GM19351 (cell line): ENCODE data around the gene OPRL1.
A peak's percentile ranks its signal among the peaks of the same experiment; 100 is the strongest.

Source experiments
- ATAC-seq: cut with Tn5 transposase; IDR thresholded peaks from one replicate; pipeline ENCODE4 v1.9.1; 2021; ENCODE audit warnings: mild to moderate bottlenecking, moderate library complexity; ENCODE audit not compliant: unreplicated experiment

The OPRL1 gene

DNA sequence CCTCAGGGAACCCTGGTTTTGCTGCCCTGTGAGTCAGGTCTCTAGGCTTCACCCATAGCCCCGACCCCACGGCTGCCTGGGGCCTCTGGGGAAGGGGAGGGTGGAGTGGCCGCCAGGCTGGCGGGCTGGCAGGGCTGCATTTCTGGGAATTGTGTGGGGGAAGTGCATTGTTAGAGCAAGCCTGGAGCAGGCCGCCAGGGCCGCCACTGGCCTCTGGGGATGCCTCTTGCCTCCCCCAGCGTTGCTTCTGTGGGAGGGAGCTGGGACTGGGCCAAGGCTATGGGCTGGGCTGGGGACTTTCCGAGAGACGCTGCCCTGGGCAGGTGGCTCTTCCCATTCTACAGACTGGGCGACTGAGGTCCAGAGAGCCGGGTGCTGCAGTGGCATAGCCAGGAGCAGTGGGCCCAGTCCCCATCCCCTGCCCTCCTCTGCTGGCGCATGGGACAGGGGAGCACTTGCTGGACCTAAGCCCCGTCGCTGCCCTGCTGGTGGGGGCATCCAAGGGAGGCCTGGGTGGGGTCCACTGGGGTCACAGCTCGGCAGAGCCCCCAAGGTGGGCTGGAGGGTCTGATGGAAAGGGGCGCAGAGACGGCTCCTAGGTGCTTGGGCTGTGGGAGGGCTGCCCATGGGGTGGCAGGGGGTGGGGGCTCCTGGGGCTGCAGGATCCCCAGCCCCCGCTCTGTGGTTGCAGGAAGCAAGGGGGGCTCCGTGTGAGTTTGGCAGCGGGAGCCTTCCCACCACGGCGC lies 23.8 kb upstream of the OPRL1 start:
- ATAC-seq: no peak

DNA sequence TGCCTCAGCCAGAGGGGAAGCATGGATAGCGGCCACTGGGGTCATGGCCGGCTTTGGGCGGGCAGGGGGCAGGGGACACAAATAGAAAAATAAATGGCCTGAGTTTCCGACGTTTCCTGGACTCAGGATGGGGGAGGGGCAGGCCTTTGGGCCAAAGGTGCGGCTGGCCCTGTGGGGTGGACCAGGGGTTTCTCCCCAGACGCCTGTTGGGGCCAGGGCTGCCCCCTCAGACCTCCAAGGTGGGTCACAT lies 23.3 kb upstream of the OPRL1 start:
- ATAC-seq: no peak

DNA sequence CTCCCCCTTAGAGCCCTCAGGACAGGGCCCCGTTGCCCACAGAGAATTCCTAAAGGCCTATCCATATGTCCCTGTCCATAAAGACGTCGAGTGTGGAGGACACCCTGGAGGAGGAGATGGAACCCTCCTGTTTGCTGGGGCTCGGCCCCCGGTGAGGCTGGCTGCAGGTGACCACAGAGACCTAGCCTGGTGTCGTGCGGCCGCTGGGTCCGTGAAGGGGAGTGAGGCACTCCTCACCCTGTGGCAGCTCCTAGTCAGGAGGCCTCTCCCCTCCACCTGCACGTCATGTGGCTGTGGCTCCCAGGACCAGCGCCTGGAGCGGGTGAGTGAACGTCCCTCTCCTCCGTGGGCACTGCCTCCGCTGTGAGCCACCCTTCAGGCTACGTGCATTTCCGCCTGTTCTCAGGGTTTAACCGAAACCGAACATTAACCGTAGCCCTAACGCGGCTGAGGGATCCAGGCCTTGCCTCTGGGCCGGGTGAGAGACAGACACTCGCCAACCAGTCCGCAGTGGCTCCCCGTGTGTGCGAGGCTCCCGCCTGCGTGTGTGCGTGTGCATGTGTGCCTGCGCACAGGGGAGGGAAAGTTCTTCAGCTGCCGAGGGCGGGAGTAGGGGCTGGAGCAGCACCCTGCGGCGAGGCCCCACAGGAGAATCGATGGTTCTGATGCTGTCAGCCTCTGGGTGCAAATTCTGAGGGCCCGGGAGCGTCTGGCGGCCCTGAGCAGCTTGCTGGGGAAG lies 22.8 kb upstream of the OPRL1 start:
- no peak for ATAC-seq

DNA sequence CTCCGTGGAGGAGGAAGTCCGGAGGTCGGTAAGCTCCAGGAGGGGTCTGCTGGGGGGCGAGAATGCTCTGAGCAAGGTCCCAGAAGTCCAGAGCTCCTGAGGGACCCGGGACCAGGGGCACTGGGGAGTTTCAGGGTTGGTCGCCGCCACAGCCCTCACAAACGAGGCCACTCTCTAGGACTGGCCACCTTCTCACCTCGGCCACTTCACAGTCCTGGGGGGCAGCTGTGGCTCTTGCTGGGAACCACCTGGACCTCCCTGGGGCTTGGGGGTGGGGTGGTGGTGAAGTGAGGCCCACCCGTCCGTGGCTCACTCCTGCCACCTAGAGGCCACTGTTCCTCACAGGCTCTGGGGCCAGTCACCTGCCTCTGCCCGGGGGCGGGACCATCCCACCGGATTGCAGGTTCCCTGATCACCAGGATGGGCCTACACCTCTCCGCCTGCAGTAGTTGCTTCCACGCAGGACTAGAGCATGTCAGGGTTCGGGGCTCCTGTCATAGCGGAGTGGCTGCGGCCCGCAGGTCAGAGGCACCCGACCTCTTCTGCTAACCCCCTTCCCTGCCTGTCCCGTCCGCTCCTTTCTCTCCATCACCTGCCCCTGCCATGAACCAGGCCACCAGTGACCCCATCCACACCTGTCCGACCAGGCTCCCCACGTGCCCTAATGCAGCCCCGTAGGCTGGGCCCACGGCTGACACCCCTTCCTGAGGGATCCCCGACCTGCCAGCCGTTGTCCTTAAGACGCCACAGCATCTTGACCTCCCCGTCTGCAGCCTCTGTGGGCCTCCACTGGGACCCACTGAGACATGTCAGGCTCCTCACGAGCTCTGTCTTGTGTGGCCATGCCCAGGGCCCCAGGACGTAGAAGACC lies 22.0 kb upstream of the OPRL1 start:
- no peak for ATAC-seq

DNA sequence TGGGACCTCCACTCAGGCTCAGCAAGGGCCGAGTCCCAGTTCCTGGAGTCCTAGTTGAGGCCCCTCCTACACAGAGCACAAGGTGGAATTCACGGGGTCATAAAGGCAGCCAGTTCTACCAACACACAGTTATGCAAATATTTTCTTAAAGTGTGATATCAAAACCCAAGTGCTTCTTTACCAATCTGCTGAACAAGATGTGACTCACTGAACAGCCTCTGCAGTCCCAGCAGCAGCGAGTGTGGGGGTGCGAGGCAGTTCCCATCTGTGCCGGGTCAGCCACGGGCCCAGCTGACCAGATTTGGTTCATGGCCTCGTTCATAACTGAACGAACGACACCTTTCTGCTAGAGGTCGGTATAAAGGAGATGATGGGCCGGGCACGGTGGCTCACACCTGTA lies 21.3 kb upstream of the OPRL1 start:
- ATAC-seq: no peak

DNA sequence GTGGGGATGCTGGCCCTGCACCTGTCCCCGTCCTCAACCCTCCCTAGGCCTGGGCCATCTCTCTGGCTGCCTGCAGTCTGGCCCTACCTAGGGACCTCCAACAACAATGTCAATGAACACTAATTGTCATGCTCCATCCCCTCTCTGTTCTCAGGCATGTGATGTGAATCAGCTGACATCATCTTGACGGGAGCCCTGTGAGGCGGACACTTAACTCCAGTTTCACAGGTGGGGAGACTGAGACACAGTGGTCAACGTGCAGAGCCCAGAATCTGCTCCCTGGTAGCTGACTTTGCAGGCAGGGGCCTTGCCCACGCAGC lies 17.6 kb upstream of the OPRL1 start:
- no peak for ATAC-seq

DNA sequence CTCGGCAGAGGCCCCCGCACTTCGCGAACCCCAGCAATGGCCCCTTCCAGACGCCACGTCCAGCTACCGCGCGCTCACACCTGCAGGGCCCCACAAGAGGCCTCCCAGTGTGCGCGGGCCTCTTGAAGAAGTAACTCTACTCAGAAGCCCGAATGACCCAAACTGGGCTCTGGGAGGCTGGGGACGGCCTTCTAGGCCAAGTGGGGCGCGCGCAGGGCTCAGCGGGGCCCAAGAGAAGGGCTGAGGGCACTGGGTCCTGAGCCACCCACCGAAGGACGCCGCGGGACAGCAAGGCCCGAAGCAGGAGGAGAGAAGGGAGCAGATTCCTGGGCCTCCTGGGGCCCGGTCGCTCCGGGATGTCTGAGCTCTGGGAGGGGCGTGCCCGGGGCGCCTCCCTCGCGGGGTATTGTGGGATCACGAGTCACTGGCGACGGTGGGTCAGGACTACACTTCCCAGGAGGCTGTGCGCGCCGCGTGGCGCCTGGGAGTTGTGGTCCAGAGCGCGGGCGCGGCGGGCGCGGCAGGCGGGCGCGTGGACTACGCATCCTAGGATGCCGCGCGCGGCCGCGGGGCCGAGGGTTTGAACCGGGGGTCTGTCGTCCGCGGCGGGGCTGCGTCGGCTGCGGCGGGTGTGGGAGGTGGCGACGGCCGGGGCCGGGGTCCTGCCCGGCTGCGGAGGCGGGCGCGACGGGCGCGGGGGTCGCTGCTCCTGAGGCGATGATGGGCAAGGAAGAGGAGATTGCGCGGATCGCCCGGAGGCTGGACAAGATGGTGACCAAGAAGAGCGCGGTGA lies 17.1 kb upstream of the OPRL1 start, which contains the start of gene TCEA2:
Gene TCEA2, plus strand, starts transcription at position 603 of the 793 bp plus-strand sequence. Its CDS starts 115 bp downstream, at position 718.
- ATAC-seq: peak; percentile 76

DNA sequence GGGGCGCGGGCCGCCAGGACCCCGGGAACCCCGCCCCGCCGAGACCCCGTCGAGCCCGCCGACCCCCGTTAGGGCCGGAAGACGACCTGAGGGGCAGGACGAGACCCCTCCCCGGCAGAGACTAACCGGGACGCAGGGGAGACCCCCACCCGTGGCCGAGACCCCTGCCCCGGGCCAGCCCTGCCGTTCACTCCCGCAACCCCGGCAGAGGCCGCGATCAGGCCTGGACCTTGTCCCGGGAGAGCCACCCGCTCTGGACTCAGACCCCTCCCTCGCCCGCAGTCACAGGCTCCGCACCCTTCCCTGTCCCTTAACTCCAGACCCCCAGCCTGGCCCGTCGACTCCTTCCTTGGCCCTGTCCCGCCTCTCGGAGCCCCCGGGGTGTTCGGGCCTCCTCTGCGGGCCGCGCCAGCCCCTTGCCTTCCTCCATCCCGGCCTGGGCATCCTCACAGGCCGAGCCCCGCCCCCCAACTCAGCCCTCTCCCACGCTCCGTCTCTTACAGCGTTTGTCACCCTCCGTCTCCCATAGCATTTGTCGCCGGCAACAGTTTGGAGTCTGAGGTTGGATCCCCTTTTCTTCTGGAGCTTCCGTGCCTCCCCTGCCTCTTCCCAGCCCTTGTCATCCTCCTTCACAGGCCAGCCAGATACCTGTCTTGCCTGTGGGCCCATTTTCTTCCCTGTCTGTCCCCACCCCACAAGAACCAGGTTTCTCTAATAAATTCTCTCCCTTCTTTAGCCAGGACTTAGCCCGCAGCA lies 16.3 kb upstream of the OPRL1 start:
- no peak for ATAC-seq

DNA sequence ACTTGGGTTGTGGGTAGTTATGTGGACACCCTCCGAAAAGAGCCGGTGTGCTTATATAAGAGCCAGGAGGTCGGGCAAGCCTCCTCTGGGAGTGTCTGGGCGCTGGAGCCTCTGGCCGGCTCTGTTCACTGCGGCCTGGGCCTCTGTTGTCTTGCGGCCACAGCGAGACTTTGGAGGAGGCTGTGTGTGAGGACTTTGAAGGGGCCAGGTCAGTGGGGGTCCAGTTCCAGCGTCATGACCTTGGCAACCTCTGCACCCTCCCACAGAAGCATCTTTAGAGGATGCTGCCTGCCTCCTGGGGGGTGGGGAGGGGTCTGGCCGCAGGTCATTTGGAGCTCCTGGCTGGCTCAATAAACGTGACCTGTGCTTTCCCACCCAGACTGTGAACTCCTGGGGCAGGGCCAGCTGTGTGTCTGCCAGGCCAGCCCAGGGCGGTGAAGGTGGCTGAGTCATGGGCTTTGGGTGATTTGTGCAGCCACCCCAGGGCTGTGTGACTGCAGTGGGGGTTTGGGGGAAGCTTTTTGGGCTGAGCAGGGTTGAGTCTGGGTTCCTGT lies 15.7 kb upstream of the OPRL1 start:
- no peak for ATAC-seq

DNA sequence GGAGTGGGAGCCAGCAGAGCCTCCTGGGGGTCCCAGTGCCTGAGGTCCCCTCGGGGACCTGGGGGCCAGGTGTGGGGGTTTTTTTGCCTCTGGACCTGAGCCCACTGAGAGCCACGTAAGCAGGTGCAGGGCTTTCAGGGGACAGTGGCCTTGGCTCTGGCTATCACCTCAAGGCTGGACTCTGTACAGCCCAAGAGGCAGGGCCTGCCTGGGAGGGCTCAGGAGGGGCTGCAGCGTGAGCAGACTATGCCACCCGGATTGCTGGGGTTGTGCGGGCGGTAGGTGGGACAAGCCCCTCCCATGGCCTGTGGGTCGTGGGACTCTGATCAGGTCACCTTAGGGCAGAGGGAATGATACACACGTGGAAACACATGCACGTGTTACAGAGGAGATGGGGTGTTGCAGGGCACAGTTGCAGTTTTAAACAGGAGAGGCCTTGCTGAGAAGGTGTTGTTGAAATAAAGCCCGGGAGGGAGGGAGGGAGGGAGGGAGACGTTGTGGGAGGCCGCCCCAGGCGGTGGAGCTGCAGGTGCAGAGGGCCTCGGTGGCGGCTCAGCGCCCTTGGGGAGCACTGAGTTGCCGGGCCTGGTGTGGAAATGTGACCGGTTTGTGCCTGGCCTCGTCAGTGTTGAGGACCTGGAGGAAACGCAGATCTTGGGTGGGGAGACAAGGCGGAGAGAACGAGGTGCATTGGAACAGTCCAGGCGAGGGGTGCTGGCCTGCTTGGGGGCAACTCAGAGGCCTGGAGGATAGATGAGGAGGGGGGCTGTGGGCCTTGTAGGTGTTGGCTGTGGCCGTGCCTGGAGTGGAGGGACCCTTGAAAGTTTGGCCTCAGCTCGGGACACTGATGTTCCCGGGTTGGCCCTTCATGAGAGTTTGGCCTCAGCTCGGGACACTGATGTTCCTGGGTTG lies 14.6 kb upstream of the OPRL1 start:
- no peak for ATAC-seq

DNA sequence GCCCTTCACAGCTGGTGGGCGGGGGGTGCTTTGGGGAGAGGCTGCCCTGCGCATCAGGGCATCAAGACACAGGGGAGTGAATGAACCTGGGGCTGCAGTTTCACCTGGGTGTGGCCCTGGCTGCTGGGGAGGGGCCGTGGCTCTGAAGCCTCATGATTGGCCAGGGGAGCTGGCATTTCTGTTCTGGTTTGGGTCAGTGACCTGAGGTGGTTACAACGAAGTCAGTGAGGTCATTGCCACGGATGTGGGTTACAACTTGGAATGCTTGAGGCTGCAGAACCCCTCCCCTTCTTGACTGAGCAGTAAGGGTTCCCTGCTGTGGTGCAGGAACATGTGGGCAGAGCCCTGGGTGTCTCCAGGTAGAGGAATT lies 13.9 kb upstream of the OPRL1 start:
- ATAC-seq: peak; percentile 59

DNA sequence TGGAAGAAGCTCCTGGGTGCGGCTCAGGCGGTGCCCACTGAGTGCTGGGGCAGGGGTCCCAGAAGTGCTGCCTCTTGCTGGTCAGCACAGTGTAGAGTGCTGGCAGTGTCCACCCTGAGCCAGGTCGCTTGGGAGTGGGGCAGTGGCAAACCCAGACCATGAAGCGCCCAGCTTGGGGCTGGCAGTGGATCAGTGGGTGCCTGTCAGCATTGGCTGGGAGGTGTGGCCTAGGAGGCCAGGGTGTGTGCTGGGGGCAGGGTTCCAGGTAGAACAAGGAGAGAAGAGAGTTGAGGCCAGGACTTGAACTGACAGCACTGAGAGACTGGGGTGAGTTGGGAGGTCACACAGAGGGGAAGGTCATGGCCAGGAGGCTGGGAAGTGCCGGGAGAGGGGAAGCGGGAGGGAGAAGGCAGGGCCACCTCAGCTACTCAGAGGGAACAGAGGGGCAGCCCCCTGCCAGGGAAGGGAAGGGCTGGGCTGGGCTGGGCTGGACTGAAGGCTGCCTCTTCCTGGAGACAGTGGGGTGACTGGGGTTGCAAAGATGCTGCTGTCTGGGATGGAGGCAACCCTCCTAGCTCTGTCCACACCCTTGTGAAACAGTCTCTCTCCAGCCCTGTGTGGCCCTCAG lies 12.8 kb upstream of the OPRL1 start:
- no peak for ATAC-seq

DNA sequence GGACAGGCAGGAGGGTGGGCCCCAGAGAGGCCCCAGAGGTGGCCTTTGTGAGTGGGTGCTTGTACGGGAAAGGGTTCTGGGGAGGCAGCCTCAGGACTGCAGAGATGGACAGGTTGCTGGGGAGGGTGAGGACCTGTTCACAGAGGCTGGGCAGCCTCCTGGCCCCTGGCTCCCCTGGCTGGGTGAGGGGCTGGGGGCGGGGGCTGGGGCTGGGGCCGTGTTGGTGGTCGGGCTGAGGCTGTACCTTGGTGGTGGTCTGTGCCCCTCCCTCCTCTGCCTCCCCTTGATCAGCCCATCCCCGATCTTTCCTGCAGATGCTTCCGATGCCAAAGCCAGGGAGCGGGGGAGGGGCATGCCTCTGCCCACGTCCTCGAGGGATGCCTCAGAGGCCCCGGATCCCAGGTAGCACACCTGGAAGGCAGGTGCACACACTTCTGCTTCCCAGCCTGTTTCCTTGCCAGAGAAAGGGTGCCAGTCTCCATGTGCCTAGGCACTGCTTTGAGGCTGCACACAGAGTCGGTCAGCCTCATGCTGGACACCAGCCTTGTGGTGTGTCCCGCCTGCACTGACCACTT lies 12.1 kb upstream of the OPRL1 start:
- ATAC-seq: no peak

DNA sequence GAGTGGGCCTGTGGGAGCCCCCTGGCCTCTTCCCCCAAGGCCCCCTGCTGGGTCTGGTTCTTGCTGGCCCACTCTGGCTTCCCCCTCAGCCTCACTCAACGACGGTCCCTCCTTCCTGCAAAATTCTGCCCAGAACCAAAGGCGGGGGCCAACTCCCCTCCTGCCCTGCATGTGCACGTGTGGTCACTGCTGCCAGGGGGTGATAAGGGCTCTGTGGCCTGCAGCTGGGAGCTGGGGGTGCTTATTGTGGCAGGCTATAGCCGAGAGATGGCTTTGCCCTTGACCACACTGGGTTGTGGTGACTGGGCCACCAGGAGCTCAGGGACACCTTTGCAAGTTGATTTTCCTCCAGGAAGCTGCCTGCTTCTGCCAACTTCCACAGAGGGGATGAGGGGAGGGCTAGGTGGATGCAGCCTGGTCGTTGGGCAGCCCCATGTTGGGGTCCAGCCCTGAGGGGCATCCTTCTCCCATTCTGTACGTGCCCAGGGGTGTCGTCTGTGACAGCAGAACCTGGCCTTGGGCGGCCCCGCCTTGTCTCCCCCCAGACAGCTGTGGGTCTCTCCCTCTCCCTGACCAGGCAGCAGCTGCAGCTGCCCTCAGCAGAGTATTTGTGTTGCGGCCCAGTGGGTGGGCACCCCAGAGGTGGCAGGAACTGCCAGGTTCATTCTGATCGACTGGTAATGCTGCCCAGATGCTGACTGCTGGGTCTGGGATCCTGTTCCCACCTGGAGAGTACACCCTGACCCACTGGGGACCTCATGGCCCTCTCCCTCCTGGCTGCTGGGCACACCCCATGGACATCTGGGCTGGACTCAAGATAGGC lies 11.3 kb upstream of the OPRL1 start:
- ATAC-seq: no peak

DNA sequence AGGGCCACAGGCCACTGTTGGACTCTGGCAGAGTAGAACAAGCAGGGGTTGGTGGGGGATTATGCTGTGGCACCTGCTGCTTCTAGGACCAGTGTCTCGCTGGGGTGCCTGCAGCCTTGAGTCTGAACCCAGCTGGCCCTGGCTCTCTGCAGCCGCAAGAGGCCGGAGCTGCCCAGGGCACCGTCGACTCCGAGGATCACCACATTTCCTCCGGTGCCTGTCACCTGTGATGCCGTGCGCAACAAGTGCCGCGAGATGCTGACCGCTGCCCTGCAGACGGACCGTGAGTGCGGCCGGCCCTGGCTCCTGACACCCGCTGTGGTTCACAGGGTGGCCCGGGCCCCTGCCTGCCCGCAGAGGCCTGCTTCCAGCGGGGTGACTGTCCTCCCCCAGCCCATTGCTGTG lies 10.7 kb upstream of the OPRL1 start:
- ATAC-seq: no peak

DNA sequence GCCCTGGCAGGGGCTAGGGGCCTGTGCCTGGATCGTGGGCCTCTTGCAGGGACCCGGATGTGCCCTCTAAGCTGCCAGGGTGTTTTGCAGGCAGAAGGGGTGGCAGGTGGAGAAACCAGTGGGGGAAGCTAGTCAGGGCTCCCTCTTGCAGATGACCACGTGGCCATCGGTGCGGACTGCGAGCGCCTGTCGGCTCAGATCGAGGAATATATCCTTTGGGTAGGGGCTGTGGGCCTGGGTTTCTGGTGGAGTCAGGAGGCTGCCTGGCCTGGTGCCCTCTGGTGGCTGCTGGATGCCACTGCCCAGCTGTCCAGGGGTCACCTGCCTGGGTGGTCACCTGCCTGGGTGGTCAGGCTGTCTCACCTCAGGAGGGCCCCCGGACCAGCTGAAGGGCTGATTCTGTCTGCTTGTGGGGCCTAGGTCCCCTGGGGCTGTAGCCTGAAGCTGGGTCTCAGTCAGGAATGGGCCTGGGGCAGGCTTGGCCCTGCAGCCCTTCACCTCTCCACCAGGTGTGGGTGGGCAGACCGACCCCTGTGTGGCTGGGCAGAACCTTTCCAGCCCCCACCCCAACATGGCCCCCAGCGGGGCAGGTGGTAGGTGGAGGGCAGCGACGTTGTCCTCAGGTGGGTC lies 10.2 kb upstream of the OPRL1 start:
- ATAC-seq: no peak
